SK-N-SH (cell line): ENCODE results near the gene SUN2.

ENCODE experiments used
- CTCF ChIP-seq: fragments of 200-600 bp; sonication (generic); IDR thresholded peaks from 2 replicates; pipeline ENCODE4 v1.6.1; 2017; ENCODE audit warnings: antibody characterized with exemption, mild to moderate bottlenecking, moderate library complexity
- EZH2phosphoT487 ChIP-seq: fragments of 200-600 bp; sonication (generic); IDR thresholded peaks from 2 replicates; pipeline ENCODE4 v1.6.1; 2017; ENCODE audit warnings: low read depth, mixed run types, mild to moderate bottlenecking, antibody characterized with exemption, moderate library complexity, borderline replicate concordance
- FOXJ3 ChIP-seq: sonication (generic); formaldehyde crosslinking; IDR thresholded peaks from 2 replicates; pipeline ENCODE4 v1.5.1; 2020; ENCODE audit warnings: mild to moderate bottlenecking, missing genetic modification reagents
- NFIC ChIP-seq: IDR thresholded peaks from 2 replicates; pipeline ENCODE4 v1.4.0; 2012; ENCODE audit warnings: borderline replicate concordance
- PBX3 ChIP-seq: IDR thresholded peaks from 2 replicates; pipeline ENCODE4; 2012
- POLR2AphosphoS5 ChIP-seq: IDR thresholded peaks from 2 replicates; pipeline ENCODE4 v1.6.1; 2012; ENCODE audit warnings: low read depth, low read length
- SMC3 ChIP-seq: IDR thresholded peaks from 2 replicates; pipeline ENCODE4 v1.6.1; 2012; ENCODE audit warnings: low read depth, low read length, improper control_type of control experiment
- TEAD4 ChIP-seq: IDR thresholded peaks from 2 replicates; pipeline ENCODE4 v1.4.0; 2012; ENCODE audit warnings: mild to moderate bottlenecking, borderline replicate concordance; ENCODE audit not compliant: insufficient read depth
- USF2 ChIP-seq: fragments of 150-350 bp; IDR thresholded peaks from 2 replicates; pipeline ENCODE4 v1.6.1; 2017; ENCODE audit warnings: antibody characterized with exemption, low read length, low read depth, borderline replicate concordance
- YY1 ChIP-seq: IDR thresholded peaks from 2 replicates; pipeline ENCODE4 v1.4.0; 2012; ENCODE audit warnings: low read depth, mild to moderate bottlenecking
- ZBTB33 ChIP-seq: IDR thresholded peaks from 2 replicates; pipeline ENCODE4 v1.4.0; 2012; ENCODE audit warnings: low read depth, borderline replicate concordance

- TF ChIP-seq POLR2AphosphoS5 (no peak), PBX3 (no peak), CTCF (no peak), FOXJ3 (no peak), ZBTB33 (no peak), USF2 (no peak), EZH2phosphoT487 (no peak), YY1 (no peak), NFIC (no peak), SMC3 (no peak), TEAD4 (no peak)
Measured at GRCh38 chr22:38727530-38728451, 28.0 kb downstream of the SUN2 start.
